PFSK-1 (cell line): ENCODE data around the gene CDX1.

Experiments
- FOXP2 ChIP-seq: optimal IDR thresholded peaks from 2 replicates; pipeline ENCODE3; 2011; ENCODE audit warnings: borderline replicate concordance, control low read depth, inconsistent platforms; ENCODE audit not compliant: insufficient read depth; ENCODE audit errors: extremely low read length, extremely low read depth
- POLR2AphosphoS5 ChIP-seq: IDR thresholded peaks from 2 replicates; pipeline ENCODE4 v1.6.1; 2012; ENCODE audit warnings: low read depth, mild to moderate bottlenecking, control low read depth, low read length, moderate library complexity
- SIN3A ChIP-seq: IDR thresholded peaks from 2 replicates; pipeline ENCODE4 v1.6.1; 2012; ENCODE audit warnings: mild to moderate bottlenecking, low read length, moderate library complexity, borderline replicate concordance; ENCODE audit not compliant: insufficient read depth
- TAF1 ChIP-seq: IDR thresholded peaks from 2 replicates; pipeline ENCODE4 v1.6.1; 2012; ENCODE audit warnings: low read length, control low read depth, borderline replicate concordance; ENCODE audit not compliant: insufficient read depth
- TF ChIP-seq, protein P1 (sequence below), 2 experiments: IDR thresholded peaks; 2 replicates each; pipeline versions ENCODE4 v1.6.1 to v1.8.0; 2011 to 2012; ENCODE audit warnings: low read depth in 2 of 2, low read length in 2 of 2, control low read depth in 1 of 2, inconsistent platforms in 1 of 2, mild to moderate bottlenecking in 1 of 2, moderate library complexity in 1 of 2; ENCODE audit not compliant: insufficient read depth in 1 of 2

- no peak for TF ChIP-seq POLR2AphosphoS5
- TF ChIP-seq, protein P1, sequence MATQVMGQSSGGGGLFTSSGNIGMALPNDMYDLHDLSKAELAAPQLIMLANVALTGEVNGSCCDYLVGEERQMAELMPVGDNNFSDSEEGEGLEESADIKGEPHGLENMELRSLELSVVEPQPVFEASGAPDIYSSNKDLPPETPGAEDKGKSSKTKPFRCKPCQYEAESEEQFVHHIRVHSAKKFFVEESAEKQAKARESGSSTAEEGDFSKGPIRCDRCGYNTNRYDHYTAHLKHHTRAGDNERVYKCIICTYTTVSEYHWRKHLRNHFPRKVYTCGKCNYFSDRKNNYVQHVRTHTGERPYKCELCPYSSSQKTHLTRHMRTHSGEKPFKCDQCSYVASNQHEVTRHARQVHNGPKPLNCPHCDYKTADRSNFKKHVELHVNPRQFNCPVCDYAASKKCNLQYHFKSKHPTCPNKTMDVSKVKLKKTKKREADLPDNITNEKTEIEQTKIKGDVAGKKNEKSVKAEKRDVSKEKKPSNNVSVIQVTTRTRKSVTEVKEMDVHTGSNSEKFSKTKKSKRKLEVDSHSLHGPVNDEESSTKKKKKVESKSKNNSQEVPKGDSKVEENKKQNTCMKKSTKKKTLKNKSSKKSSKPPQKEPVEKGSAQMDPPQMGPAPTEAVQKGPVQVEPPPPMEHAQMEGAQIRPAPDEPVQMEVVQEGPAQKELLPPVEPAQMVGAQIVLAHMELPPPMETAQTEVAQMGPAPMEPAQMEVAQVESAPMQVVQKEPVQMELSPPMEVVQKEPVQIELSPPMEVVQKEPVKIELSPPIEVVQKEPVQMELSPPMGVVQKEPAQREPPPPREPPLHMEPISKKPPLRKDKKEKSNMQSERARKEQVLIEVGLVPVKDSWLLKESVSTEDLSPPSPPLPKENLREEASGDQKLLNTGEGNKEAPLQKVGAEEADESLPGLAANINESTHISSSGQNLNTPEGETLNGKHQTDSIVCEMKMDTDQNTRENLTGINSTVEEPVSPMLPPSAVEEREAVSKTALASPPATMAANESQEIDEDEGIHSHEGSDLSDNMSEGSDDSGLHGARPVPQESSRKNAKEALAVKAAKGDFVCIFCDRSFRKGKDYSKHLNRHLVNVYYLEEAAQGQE (IDR thresholded peaks at IDR 0.05; ENCODE audit: insufficient read depth in 1 of 2, low read depth in 2 of 2, low read length in 2 of 2) = no peak
- no peak for TF ChIP-seq TAF1
- no peak for TF ChIP-seq SIN3A
- TF ChIP-seq FOXP2 = no peak
These were observed 44.1 kb downstream of the CDX1 start for GRCh38 chr5:150210644-150211043.
